Mucosa of descending colon (tissue), 3 donors: ENCODE results near the gene NRM. TPM values are rescaled to one million over a fixed set of nuclear protein-coding genes. Genes with fewer than 3 reads are reported as not detected.
"Not testable (repeated sequence)": the region's sequence is repeated elsewhere in the genome, so short reads cannot be mapped to it uniquely, and the experiment has no call there.

Experiments used
- ATAC-seq: fragments of 200-7000 bp; cut with Tn5 transposase; one replicate; pipeline ENCODE4 v1.9.1; 2020; ENCODE audit warnings: mild to moderate bottlenecking, moderate library complexity
- DNase-seq, 3 donors: peaks; one replicate each; pipeline ENCODE4 v3.0.0-alpha.2; 2020
- H3K36me3 ChIP-seq: fragments of 200-600 bp; one replicate; pipeline ENCODE4 v1.8.0; 2021; ENCODE audit warnings: low read depth, mild to moderate bottlenecking
- H3K4me1 ChIP-seq: fragments of 200-600 bp; one replicate; pipeline ENCODE4 v1.8.0; 2021; ENCODE audit warnings: low read depth, mild to moderate bottlenecking
- H3K4me3 ChIP-seq: fragments of 200-600 bp; one replicate; pipeline ENCODE4 v1.8.0; 2021; ENCODE audit warnings: mild to moderate bottlenecking
- H3K9me3 ChIP-seq: fragments of 200-600 bp; one replicate; pipeline ENCODE4 v1.8.0; 2021; ENCODE audit warnings: mild to moderate bottlenecking
- CTCF ChIP-seq: fragments of 200-600 bp; IDR thresholded peaks from one replicate; pipeline ENCODE4 v1.8.0; 2022; ENCODE audit warnings: antibody characterized with exemption, mild to moderate bottlenecking
- intact Hi-C, 2 donors: fragments of 100-400 bp; cut with DNase I in 1 of 2; cut with micrococcal nuclease in 1 of 2; formaldehyde crosslinking; loops; one replicate each; pipeline versions ENCODE4 v1.11.0 to v1.11.1; 2022; cut with DNase I, micrococcal nuclease
- total RNA-seq, 3 donors: library from RNA; stranded (reverse); fragmentation: NEBNext Ultra II Directional in 2 of 3; extraction: Animal tissue kit (Norgen Biotek cat#: 25700) in 2 of 3; gene quantifications; one replicate each; pipeline versions ENCODE4 v1.2.1 to v1.2.4, GENCODE V29; 2021 to 2023
- donor health status: DM: no; HTN: no; CAD: no; lungs with moderate emphysema.
- donor health status: DM: no; HTN: no; CAD: no.
- donor health status: DM: no; HTN: yes; CAD: no.

The NRM gene
- total RNA-seq, 3 donors from 2014 or later: 4.3 to 10.2 (median 6.1) TPM

DNA sequence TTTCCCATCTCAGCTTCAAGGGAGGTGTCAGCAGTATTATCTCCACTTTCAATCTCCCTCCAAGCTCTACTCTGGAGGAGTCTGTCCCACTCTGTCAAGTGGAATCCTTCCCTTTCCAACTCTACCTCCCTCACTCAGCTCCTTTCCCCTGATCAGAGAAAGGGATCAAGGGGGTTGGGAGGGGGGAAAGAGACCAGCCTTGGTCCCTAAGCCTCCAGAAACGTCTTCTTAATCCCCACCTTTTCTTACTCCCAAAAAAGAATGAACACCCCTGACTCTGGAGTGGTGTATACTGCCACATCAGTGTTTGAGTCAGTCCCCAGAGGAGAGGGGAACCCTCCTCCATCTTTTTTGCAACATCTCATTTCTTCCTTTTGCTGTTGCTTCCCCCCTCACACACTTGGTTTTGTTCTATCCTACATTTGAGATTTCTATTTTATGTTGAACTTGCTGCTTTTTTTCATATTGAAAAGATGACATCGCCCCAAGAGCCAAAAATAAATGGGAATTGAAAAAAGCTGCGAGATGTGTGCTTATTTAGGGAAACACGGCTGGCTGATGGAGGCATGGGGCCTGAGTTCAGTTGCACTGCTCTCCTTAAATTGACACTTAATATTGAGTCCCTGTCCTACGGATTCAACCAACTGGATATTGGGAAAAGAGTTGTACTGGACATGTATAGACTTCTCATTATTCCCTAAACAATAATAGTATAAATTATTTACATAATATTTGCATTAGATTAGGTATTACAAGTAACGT is 34.3 kb upstream of the NRM start:
- intact Hi-C loops: no loop called here

DNA sequence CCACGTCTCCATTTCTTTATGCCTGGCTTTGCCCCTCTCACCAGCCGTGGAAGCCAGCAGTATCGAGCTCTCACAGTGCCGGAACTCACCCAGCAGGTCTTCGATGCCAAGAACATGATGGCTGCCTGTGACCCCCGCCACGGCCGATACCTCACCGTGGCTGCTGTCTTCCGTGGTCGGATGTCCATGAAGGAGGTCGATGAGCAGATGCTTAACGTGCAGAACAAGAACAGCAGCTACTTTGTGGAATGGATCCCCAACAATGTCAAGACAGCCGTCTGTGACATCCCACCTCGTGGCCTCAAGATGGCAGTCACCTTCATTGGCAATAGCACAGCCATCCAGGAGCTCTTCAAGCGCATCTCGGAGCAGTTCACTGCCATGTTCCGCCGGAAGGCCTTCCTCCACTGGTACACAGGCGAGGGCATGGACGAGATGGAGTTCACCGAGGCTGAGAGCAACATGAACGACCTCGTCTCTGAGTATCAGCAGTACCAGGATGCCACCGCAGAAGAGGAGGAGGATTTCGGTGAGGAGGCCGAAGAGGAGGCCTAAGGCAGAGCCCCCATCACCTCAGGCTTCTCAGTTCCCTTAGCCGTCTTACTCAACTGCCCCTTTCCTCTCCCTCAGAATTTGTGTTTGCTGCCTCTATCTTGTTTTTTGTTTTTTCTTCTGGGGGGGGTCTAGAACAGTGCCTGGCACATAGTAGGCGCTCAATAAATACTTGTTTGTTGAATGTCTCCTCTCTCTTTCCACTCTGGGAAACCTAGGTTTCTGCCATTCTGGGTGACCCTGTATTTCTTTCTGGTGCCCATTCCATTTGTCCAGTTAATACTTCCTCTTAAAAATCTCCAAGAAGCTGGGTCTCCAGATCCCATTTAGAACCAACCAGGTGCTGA is 33.3 kb upstream of the NRM start:
- DNase-seq: peak in 1 of 3 donors; percentile 48
- H3K4me3 ChIP-seq, H3K36me3 ChIP-seq, ATAC-seq, H3K9me3 ChIP-seq: not testable (repeated sequence)
- intact Hi-C loops: loop anchor here (2.0 kb wide), 2 partner anchors 43 to 45 kb away; no protein-coding TSS in a partner anchor
- peaks cover 14% of the 10 kb centered on the region for H3K4me1 ChIP-seq

More for the DNA sequence above, 34.3 kb upstream of the NRM start:
- H3K4me3 ChIP-seq: no peak overlapping the region
- H3K9me3 ChIP-seq: no peaks in the 10 kb centered on the region
- peaks cover 4% of the 10 kb centered on the region for H3K36me3 ChIP-seq
- ATAC-seq (no peak), DNase-seq (no peak)
- TF ChIP-seq CTCF: no peak
- H3K4me1 ChIP-seq: peaks cover 10% of the 10 kb centered on the region

DNA sequence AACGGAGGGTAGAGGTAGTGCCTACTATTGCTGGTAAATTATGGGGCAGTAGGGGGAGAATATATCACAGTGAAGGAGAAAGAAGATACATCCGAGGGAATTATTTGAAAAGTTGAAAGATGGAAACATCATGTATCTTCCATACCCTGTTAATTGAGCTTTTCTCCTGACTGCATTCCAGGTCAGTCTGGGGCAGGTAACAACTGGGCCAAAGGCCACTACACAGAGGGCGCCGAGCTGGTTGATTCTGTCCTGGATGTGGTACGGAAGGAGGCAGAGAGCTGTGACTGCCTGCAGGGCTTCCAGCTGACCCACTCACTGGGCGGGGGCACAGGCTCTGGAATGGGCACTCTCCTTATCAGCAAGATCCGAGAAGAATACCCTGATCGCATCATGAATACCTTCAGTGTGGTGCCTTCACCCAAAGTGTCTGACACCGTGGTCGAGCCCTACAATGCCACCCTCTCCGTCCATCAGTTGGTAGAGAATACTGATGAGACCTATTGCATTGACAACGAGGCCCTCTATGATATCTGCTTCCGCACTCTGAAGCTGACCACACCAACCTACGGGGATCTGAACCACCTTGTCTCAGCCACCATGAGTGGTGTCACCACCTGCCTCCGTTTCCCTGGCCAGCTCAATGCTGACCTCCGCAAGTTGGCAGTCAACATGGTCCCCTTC is 32.5 kb upstream of the NRM start:
- DNase-seq: peak in 1 of 3 donors; percentile 42
- not testable (repeated sequence) for H3K4me3 ChIP-seq, H3K36me3 ChIP-seq, ATAC-seq, H3K9me3 ChIP-seq
- intact Hi-C loops: loop anchor here (2.0 kb wide), 2 partner anchors 42 to 44 kb away; no protein-coding TSS in a partner anchor
- H3K4me1 ChIP-seq: peaks cover 21% of the 10 kb centered on the region

DNA sequence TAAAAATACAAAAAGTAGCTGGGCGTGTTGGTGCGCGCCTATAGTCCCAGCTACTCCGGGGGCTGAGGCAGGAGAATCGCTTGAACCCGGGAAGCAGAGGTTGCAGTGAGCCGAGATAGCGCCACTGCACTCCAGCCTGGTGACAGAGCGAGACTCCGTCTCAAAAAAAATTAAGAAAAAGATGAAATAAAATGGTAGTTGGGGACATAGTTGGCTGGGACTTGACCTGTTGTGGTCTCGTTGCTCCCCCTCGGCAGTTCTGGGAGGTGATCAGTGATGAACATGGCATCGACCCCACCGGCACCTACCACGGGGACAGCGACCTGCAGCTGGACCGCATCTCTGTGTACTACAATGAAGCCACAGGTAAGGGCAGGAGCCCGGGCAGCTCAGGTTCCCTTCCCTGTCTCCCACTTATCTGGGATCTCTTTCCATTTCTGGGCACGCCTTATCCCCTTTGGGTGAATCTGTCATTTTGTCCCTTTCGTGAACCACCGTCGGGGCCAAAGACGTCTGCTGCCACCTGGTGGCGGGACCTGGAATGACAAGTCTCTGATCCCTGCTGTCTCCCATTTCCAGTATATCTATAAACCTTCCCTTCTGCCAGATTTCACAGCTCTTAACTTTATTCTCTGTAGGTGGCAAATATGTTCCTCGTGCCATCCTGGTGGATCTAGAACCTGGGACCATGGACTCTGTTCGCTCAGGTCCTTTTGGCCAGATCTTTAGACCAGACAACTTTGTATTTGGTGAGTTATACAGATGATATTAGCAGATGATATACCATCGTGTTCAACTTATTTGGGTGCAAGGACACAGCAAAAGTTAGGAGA is 31.7 kb upstream of the NRM start:
- H3K36me3 ChIP-seq: peaks cover 4% of the 10 kb centered on the region
- intact Hi-C loops: loop anchor here (2.0 kb wide), 2 partner anchors 42 to 44 kb away; no protein-coding TSS in a partner anchor

GRCh38 chr6:30722025-30722279 is 31.2 kb upstream of the NRM start:
- H3K4me3 ChIP-seq, H3K36me3 ChIP-seq, ATAC-seq, H3K9me3 ChIP-seq: not testable (repeated sequence)
- DNase-seq: peak in 2 of 3 donors; percentile 52 to 73
- intact Hi-C loops: loop anchor here (2.0 kb wide), 2 partner anchors 41 to 43 kb away; no protein-coding TSS in a partner anchor
- H3K4me1 ChIP-seq: peaks cover 26% of the 10 kb centered on the region

More for the DNA sequence above, 31.7 kb upstream of the NRM start:
- H3K4me1 ChIP-seq: peaks cover 26% of the 10 kb centered on the region
- peak; percentile 92 for TF ChIP-seq CTCF
- ATAC-seq (peak; percentile 39), DNase-seq (peak; percentile 86 to 92 (median 91))
- no peak overlapping the region for H3K4me3 ChIP-seq
- no peaks in the 10 kb centered on the region for H3K9me3 ChIP-seq

DNA sequence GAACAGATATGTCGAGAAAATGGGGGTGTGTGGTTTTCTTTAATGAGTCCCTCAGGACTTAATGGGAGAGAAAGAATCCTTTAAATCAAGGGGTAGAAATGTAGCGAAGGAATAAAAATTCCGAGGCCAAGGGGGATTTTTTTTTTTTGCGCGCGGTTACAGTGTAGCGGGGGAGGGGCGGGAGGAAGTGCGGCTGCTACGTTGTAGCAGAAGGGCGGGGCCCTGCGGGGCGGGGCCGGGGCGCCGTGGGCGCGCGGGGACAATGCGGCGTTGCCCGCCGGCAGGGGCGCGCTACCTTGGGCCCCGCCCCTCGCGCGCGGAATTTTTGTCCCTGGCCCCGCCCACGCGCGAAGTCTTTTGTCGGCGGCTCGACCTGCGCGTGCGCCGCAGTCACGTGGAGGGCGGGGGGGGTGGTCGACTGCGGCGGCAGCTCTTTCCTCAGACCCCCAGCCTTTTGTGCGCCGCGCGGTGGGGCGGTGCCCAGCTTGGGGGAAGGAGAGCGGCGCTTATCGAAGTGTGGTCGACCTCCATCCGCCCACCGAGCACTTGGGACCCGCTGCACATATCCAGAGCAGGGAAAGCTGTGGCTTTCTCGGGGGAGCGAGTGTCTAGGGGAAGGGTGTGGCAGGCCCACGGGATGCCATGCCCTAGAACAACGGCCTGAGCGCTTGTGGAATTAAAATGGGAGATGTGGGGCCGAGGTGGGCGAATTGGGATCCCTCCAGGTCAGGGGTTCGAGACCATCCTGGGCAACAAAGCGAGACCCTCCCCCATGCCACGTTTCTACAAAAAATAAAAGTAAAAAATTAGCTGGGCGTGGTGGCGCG is 30.6 kb upstream of the NRM start:
- peak; percentile 93 to 95 (median 94) for DNase-seq
- peak; percentile 42 for TF ChIP-seq CTCF
- Histone ChIP-seq H3K9me3 (no peaks in the 10 kb centered on the region), H3K4me1 (peaks cover 28% of the 10 kb centered on the region), H3K4me3 (peak overlapping the region; percentile 92), H3K36me3 (peaks cover 4% of the 10 kb centered on the region)
- peak; percentile 70 for ATAC-seq
- intact Hi-C loops: loop anchor here (2.0 kb wide), 2 partner anchors 41 to 43 kb away; no protein-coding TSS in a partner anchor
